Activated T-cell treated with anti-CD3 and anti-CD28 coated beads for 1 hour (primary cell): Measurements from ENCODE around the gene ETV6.

ENCODE experiments used
- DNase-seq: peaks from one replicate; pipeline ENCODE4 v3.0.0-alpha.2; 2020; ENCODE audit warnings: low read depth

ETV6 gene

GRCh38 chr12:11695321-11695720 lies 45.8 kb downstream of the ETV6 start:
- DNase-seq = no peak

DNA sequence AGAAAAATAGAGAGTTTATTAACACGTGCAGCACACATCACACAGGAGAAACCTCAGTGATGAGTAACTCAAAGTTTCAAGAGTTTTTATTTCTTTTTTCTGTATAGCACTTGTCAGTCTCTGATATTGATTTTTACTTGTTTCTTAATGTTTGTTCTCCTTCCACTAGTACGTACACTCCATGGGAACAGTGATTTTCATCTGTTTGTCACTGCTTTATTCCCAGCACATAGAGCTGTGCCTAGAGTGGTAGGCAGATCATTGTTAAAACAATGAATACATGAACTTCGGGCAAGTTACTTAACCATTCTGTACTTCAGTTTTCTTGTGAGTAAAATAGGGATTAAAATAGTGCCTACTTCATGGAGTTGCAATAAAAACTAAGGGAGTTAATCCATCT lies 46.6 kb downstream of the ETV6 start:
- DNase-seq = no peak

- DNase-seq = no peak
These were observed 47.7 kb downstream of the ETV6 start for GRCh38 chr12:11697131-11697530.

- DNase-seq = no peak
These were observed 48.4 kb downstream of the ETV6 start for GRCh38 chr12:11697670-11698387.

DNA sequence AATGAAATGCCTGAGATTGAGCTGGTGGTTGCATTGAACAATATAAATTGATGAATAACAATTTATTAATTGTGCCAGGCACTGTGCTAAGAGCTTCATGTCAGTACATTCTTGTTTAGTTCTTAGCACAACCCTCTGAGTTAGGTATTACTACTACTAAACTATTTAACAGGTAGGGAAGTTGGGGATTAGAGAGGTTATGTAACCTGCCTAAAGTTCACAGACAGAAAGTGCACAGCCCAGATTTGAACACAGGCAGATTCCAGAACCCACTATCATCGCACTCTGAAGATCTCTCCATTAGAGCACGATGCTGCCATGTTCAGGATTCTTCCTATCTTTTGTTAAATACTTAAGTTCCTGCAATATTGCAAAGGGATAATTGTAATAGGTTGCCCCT lies 49.3 kb downstream of the ETV6 start:
- no peak for DNase-seq

- DNase-seq = no peak
These were observed 52.0 kb downstream of the ETV6 start for GRCh38 chr12:11701433-11701832.

- DNase-seq = no peak
These were observed 53.5 kb downstream of the ETV6 start for GRCh38 chr12:11702959-11703358.

- DNase-seq = no peak
These were observed 53.9 kb downstream of the ETV6 start for GRCh38 chr12:11703378-11703777.

DNA sequence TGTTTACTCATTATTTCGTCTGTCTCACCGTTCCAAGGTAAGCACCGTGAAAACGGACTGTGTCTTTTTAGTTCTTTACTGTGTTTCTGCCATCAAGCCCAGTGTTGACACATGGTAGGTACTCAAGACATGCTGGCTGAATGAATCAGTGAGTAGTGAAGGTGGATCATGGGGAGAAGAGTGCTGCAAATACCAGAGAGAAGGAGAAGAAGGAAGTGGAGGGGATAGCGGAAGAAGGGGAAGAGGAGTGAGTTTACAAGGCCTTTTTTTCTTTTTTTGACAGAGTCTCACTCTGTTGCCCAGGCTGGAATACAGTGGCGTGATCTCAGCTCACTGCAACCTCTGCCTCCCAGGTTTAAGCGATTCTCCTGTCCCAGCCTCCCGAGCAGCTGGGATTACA lies 54.6 kb downstream of the ETV6 start:
- no peak for DNase-seq

- DNase-seq = no peak
These were observed 55.5 kb downstream of the ETV6 start for GRCh38 chr12:11705010-11705409.

DNA sequence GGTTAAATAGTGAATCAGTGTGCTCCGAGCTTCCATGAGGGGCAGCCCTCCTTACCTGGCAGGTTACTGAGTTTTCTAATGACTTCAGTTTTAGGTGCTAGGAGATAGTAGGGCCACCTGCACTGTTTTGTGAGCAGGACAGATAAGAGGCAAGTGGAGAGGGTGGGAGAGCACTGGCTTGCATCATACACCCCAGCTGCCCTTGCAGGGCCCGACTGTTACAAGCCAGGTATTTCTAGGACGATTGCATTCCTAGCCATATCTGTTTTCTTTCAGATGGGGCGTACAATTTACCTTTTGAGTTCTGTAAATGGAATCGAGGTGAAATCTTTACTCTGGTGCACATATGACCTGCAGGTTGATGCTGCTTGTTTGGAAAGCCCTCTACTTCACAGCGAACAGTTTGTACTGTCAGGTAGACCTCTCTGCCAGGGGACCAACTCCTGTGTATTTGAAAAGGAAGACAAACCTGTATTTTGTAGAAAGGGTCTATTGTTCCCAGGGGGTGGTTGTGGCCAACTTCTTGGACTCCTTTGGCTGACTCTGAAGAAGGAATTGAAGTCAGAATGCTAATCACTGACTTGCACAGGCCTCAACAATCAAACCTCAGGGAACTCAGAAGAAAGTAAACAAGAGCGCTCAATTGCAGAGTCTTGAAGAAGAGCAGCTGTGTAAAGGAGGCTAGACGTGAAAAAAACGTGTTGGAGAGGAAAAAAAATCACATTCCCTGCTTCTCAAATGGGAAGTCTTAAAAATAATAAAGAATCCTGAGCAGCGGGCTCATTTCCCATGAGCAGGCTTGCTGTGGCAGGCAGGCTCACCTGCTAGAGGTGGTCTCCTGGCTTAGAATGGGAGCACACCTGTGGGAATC lies 57.3 kb downstream of the ETV6 start:
- DNase-seq = no peak

- DNase-seq = no peak
These were observed 58.1 kb downstream of the ETV6 start for GRCh38 chr12:11707535-11707934.

DNA sequence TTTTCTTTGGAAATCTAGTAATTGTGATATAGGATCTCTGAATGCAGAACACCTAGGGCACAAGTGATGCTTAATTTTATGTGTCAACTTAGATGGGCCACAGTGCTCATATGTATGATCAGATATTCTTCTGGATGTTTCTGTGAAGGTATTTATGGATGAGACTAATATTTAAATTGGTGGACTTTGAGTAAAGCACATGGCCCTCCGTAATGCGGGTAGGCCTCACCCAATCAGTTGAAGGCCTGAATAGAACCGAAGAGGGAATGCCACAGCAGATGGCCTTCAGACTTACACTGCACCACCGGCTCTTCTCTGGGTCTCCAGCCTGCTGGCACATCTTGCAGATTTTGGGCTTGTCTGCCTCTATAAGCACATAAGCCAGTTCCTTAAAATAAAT lies 60.0 kb downstream of the ETV6 start:
- no peak for DNase-seq

GRCh38 chr12:11710431-11710830 lies 61.0 kb downstream of the ETV6 start:
- no peak for DNase-seq

DNA sequence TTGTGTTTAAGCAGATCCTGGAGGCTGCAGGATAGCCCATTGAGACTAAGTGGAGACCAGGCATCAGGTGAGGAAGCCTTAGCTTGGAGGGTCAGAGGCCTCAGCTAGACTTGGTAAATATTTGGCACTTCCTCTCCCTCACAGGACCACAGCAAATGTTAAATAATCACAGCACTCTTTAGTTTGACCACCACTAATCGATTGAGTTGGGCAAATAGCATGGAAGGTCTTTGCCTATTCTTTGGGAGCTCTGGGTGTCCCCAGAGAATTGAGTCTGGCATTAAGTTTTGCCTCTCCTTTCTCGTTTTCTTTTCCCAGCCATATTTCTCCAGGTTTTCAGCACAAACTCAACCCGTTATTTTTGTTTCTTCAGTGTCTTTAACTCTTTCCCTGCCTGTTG lies 61.4 kb downstream of the ETV6 start:
- no peak for DNase-seq

- no peak for DNase-seq
These were observed 62.3 kb downstream of the ETV6 start for GRCh38 chr12:11711651-11712327.

GRCh38 chr12:11712491-11712890 lies 63.0 kb downstream of the ETV6 start:
- no peak for DNase-seq

DNA sequence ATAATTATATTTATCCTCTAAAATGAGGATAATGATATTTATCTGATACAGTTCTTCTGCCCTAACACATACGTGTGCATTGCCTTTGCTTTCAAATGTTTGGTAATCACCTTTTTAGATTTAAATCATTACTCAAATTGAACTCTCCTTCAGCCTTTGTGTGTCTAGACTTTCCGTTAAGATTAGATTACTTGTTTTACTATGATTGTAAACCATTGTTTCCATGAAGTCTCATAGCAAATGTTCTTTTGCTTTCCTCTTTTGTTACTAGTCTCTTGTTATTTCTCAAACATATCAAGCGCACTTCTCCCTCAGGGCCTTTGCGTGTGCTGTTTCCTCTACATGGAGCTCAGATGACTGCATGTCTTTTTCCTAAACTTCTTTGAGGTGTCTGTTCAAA lies 63.7 kb downstream of the ETV6 start:
- DNase-seq = no peak

DNA sequence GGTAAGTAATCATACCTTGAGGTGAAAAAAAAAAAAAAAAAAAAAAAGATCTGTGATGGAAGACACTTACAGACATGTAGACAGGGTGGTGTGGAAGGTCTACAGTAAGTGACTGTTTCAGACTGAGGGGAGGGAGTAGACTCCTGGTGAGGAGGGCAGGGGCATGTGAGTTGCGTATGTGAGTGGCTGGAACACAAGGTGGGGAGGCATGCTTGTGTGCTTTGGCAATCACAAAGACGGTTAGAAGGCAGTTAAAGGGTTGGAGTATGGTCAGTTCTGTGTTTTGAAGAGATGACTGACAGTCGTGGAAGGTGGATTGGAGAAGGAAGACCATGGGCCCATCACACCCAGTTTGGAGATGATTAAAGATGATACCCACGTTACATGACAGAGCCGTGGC lies 65.2 kb downstream of the ETV6 start:
- DNase-seq = no peak

GRCh38 chr12:11715621-11716020 lies 66.1 kb downstream of the ETV6 start:
- no peak for DNase-seq

- DNase-seq = no peak
These were observed 67.5 kb downstream of the ETV6 start for GRCh38 chr12:11716794-11717518.

GRCh38 chr12:11717519-11717961 lies 68.1 kb downstream of the ETV6 start:
- no peak for DNase-seq
